Nephron (organoid): ENCODE measurements around the gene CXCL8.

Experiments used
- H3K27ac Mint-ChIP-seq, 3 experiments: 2 replicates each; pipeline ENCODE4 v1.8.0; 2020; ENCODE audit warnings: mixed read lengths in 3 of 3, mild to moderate bottlenecking in 2 of 3, moderate library complexity in 1 of 3
- H3K27me3 Mint-ChIP-seq: 2 replicates; pipeline ENCODE4 v1.8.0; 2021; ENCODE audit warnings: low read depth, mild to moderate bottlenecking, moderate library complexity, mixed read lengths
- H3K36me3 Mint-ChIP-seq: 2 replicates; pipeline ENCODE4 v1.8.0; 2020; ENCODE audit warnings: low read depth, mixed read lengths
- H3K4me1 Mint-ChIP-seq: 2 replicates; pipeline ENCODE4 v1.8.0; 2020; ENCODE audit warnings: mixed read lengths
- H3K4me3 Mint-ChIP-seq, 3 experiments: 2 replicates each; pipeline ENCODE4 v1.8.0; 2020; ENCODE audit warnings: mild to moderate bottlenecking in 3 of 3, mixed read lengths in 3 of 3, moderate library complexity in 2 of 3
- H3K9me3 Mint-ChIP-seq: 2 replicates; pipeline ENCODE4 v1.8.0; 2020; ENCODE audit warnings: mixed read lengths
- TF ChIP-seq, protein P1 (sequence below), 3 experiments: fragments of 200-600 bp; sonication (generic); IDR thresholded peaks; one replicate each; pipeline ENCODE4 v1.5.0; 2021; ENCODE audit warnings: antibody characterized with exemption in 3 of 3; ENCODE audit not compliant: unreplicated experiment in 3 of 3

The CXCL8 gene

DNA sequence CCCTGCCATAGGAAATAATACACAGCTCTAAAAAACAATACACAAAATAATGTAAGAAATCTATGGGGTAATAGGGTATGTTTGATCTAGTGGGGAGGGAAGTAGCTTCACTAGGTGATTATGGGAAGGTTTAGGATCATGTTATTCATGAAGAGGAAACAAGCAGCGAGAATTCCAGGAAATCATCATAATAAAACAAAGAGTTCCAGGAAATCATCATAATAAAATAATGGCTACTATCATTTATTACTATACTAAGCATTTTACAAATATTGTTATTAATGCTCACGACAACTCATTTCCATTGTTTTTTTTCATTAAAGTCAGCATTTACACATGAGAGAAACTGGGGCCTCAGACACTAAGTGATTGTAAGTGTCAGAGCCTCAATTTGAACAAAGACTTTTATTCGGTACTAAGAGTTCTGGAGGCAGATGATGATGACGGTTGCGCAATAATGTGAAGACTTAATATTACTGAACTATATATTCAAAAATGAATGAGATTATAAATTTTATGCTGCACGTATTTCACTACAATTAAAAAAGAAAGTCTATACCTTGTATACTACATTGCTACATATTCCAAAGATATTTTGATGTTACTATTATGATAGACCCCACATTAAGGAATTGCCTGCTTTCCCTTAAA is 12.2 kb upstream of the CXCL8 start:
- Mint-ChIP-seq H3K9me3 (no peaks in the 10 kb centered on the region), H3K27ac (no peak overlapping the region), H3K36me3 (no peaks in the 10 kb centered on the region), H3K4me3 (no peak overlapping the region), H3K4me1 (peaks cover 4% of the 10 kb centered on the region), H3K27me3 (peaks cover 4% of the 10 kb centered on the region)
- TF ChIP-seq, protein P1, sequence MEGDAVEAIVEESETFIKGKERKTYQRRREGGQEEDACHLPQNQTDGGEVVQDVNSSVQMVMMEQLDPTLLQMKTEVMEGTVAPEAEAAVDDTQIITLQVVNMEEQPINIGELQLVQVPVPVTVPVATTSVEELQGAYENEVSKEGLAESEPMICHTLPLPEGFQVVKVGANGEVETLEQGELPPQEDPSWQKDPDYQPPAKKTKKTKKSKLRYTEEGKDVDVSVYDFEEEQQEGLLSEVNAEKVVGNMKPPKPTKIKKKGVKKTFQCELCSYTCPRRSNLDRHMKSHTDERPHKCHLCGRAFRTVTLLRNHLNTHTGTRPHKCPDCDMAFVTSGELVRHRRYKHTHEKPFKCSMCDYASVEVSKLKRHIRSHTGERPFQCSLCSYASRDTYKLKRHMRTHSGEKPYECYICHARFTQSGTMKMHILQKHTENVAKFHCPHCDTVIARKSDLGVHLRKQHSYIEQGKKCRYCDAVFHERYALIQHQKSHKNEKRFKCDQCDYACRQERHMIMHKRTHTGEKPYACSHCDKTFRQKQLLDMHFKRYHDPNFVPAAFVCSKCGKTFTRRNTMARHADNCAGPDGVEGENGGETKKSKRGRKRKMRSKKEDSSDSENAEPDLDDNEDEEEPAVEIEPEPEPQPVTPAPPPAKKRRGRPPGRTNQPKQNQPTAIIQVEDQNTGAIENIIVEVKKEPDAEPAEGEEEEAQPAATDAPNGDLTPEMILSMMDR (IDR thresholded peaks at IDR 0.05; ENCODE audit: unreplicated experiment in 3 of 3): no peak

DNA sequence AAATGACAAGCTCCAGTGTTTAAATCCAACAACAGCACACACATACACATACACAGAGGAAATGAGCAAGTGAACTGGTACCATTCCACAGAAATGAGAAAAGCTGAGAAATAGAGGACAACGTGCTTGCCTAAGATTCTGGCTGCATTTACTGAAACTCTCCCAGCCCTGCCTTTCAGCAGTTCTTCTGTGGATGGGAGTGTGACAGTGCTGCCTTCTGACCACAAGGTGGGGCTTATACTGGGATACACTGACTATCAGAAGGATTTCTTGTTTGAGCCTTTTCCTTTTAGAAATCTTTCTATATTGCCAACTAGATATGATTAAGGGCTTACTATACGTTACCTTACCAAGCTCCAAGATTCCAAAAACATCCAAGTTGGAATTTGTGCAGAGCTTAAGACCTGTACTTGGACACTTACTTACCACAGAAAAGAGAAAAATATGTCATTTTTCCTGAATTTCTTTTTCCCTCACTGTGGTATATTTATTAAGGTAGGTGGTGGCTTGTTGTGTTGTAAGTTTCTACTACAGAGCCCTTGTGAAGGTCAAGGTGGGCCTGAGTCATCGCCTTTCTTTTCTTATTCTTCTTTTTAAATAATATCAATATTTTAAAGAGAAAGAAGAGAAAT is 10.7 kb upstream of the CXCL8 start:
- H3K4me3 Mint-ChIP-seq: no peak overlapping the region
- H3K27ac Mint-ChIP-seq: no peak overlapping the region
- H3K27me3 Mint-ChIP-seq: peaks cover 4% of the 10 kb centered on the region
- no peaks in the 10 kb centered on the region for H3K36me3 Mint-ChIP-seq
- H3K4me1 Mint-ChIP-seq: peaks cover 9% of the 10 kb centered on the region
- no peaks in the 10 kb centered on the region for H3K9me3 Mint-ChIP-seq
- TF ChIP-seq, protein P1 (IDR thresholded peaks at IDR 0.05; ENCODE audit: unreplicated experiment in 3 of 3): peak; percentile 82 to 86 (median 85)

DNA sequence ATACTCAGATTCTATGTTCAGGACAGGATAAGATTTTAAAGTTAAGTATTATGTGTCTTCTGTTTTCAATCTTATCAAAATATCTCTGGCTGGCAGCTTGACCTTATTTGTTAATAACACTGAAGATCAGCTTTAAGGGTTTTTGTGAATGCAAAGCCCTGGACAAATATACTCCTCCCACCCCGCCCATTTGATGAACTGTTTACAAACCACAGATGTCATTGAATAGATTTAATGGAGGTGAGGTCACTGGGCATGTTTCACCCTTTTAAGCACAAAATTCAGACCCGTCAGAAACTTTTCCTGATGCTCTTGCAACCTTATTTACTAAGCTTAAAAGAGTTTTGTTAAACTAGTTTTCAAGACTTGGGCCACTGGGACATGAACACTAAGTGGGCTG is 10.1 kb upstream of the CXCL8 start:
- no peaks in the 10 kb centered on the region for H3K36me3 Mint-ChIP-seq

DNA sequence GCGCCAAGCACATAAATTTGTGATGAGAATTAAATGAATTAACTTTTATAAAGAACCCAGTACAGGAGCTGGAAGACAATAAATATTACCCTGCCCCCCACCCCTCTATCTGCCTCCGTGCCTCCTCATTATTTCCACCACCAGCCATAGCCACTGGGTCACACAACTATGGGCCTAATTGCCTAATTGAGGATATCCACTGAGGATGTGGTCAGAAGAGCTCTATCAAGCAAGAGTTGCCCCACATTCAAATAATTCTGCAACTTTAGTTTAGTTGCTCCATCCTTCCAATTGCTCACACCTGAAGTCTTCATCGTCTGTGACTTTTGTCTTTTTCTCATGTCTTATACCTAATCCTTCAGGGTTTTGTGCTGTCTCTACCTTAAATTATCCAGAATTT is 9.5 kb upstream of the CXCL8 start:
- peaks cover 4% of the 10 kb centered on the region for H3K27me3 Mint-ChIP-seq

More for the DNA sequence above, 10.1 kb upstream of the CXCL8 start:
- no peak overlapping the region for H3K27ac Mint-ChIP-seq
- H3K4me3 Mint-ChIP-seq: no peak overlapping the region
- TF ChIP-seq, protein P1 (IDR thresholded peaks at IDR 0.05; ENCODE audit: unreplicated experiment in 3 of 3): no peak
- peaks cover 11% of the 10 kb centered on the region for H3K4me1 Mint-ChIP-seq
- peaks cover 4% of the 10 kb centered on the region for H3K27me3 Mint-ChIP-seq
- H3K9me3 Mint-ChIP-seq: no peaks in the 10 kb centered on the region

DNA sequence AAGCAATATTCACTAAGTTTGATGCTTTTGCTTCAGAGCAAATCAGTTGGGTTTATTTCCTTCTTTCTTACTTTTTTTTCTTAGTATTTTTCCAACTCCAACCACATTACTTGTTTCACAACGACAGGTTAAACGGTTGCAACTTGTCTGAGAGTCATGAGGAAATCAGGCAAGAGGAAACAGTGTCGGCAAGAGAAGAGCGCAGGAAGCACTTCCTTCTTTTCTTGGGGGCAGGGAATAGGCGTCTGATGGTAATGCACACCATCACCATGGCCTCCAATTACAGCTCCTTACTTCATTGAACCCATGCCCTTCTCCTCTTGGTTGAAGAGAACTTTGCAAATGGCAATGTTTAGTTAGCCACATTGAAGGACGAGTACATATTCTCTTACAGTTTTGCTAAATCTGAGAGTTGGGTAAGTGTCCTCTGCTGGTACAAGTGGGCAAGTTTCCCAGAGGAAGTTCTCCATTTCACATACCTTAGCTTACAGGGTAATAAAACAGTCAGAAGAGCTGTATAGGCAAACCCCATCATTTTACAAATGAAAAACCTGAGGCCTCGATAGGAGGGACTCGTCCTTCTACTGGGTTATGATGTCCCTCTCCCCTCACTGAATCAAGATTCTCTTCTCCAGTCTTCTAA is 8.3 kb upstream of the CXCL8 start:
- H3K4me1 Mint-ChIP-seq: peaks cover 11% of the 10 kb centered on the region
- H3K36me3 Mint-ChIP-seq: no peaks in the 10 kb centered on the region
- no peak overlapping the region for H3K4me3 Mint-ChIP-seq

More for the DNA sequence above, 9.5 kb upstream of the CXCL8 start:
- TF ChIP-seq, protein P1 (IDR thresholded peaks at IDR 0.05; ENCODE audit: unreplicated experiment in 3 of 3): no peak
- no peak overlapping the region for H3K4me3 Mint-ChIP-seq
- H3K27ac Mint-ChIP-seq: no peak overlapping the region
- H3K9me3 Mint-ChIP-seq: no peaks in the 10 kb centered on the region
- H3K4me1 Mint-ChIP-seq: peaks cover 11% of the 10 kb centered on the region
- no peaks in the 10 kb centered on the region for H3K36me3 Mint-ChIP-seq

More for the DNA sequence above, 8.3 kb upstream of the CXCL8 start:
- Mint-ChIP-seq H3K27me3 (peaks cover 4% of the 10 kb centered on the region), H3K27ac (peak overlapping the region in 1 of 3 experiments; percentile 25), H3K9me3 (no peaks in the 10 kb centered on the region)
- TF ChIP-seq, protein P1 (IDR thresholded peaks at IDR 0.05; ENCODE audit: unreplicated experiment in 3 of 3): no peak
